ENCODE data around the gene FAM117A.
"Not testable (repeated sequence)": the region's sequence is repeated elsewhere in the genome, so short reads cannot be mapped to it uniquely, and the experiment has no call there.

The FAM117A gene

DNA sequence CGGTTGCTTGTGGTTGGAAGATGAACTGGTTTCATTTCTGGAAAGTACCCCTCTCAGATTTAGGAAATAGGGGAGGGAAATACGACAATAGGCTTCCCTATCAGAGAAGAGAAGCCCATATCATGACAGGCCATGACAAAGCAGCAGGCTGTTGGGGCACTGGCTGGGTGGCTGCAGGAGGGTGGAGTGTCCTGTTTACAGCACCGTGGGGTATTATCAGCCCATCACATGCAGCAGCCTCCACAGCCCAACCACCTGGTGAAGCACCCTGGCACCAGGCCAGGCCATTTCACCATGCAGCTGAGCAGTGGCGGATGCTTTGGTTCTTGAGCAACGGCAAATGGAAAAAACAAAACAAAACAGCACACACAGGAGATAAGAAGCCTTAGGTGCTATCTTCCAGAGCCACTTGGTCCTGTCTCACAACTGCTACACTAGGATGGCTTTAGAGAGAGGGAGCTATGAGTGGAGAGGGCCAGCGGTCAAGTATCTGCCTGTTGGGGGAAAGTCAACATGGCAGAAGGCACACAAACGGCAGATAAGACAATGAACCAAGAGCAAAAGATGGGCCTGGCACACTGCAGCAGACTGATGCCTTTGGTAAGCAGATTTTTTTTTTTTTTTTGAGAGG is 24.2 kb downstream of the FAM117A start:
- peak; percentile 90 to 98 (median 94) for DNase-seq

DNA sequence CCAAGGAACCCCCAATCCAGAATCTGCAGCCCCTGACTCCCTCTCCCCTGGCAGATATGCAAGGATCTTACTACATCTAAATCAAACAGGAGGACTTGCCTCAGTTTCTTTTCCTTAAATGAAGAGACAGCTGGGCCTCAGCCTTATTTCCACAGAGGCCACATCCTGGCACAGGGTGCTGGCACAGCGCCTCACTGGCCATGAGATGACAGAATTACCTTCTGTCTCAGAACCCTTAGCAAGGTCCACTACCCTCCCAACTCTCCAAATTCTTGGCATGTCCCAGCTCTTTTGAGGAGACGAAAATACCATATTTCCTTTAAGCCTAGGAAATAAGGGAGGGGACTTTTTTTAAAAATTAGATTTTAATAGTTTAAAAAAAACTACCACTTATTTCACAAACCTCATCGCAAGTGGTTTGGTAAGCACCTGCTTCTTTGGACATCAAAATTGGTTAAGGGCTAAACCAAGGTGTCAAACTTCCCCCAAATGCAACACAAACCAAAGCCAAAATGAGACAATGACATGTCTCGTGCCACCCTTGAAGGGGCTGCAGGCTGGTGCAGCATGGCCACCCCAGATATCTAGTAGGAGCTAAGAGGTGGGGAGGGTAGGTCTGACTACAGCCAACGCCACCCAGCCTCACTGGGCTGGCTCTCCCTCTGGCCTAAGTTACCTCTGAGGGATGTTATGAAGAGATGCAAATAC is 25.3 kb downstream of the FAM117A start:
- no peak for DNase-seq

DNA sequence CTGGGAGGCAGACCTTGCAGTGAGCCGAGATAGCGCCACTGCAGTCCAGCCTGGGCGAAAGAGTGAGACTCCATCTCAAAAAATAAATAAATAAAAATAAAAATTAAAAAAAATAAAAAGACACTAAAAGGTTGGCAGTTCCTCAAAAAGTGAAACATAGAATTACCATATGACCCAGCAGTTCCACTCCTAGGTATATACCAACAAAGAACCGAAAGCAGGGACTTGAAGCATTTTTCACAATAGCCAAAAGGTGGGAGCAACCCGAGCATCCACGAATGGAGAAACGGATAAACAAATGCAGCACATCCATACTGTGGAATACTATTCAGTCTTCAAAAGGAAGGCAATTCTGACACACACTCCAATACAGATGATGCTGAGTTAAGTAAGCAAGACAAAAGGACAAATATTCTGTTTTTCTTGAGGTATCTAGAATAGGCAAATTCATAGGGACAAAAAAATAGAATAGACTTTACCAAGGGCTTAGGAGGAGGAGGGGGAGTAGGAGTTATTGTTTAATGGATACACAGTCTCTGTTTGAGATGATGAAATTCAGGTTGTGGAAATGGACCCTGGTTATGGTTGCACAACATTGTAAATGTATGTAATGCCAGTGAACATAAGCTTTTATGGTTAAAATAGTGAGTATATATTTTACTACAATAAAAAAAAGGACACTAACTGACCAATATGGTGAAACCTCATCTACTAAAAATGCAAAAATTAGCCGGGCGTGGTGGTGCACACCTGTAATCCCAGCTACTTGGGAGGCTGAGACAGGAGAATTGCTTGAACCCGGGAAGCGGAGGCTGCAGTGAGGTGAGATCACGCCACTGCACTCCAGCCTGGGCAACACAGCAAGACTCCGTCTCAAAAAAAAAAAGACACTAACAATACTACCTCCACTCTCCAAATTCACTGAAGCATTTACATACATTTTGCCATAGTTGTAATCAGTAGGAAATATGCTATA is 29.1 kb downstream of the FAM117A start:
- no peak for DNase-seq

DNA sequence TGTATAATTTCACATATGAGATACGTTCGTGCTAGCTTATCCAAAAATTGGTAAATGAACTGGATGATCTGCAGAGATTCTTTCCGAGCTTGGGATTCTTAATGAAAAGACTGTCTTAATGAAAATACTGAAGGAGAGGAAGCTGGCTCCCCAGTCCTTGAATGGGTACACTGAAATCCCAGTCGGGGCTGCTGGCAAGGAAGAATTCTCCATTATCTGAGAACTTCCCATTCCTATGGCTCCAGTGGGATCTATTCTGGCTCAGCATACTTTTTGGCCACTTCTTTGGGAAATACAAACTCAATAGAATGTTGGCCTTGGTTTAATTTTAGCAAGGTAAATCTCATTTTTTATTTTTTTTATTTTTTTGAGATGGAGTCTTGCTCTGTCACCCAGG is 32.5 kb downstream of the FAM117A start:
- no peak for DNase-seq

DNA sequence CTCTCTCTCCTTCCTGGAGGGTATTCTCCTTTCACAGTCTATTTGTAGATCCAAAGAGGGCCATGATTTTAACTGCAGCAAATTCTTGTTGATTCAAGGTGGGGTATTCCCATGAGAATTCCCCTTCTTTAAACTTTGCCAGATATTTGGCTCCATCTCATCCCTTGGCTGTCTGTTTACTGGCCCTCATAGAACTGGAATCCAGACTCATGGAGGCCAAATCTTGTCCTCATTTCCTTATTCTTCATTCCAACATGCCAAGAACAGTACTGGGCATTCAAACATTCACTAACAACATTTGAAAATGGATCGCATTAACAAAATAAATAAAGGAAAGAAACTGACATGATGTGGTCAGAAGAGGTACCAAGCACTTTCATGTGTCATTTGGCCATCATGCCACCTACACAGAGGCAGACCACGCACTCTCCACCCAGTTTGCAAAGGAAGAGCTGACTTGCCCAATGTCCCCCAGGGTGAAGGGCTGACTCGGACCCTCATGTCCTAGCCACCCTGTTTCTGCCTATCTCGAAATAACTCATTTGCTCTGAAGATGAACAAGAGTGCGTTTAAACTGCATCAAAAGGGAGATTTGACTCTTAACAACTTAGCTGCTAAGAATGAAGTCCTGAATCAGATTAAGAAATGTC is 33.0 kb downstream of the FAM117A start:
- no peak for DNase-seq

DNA sequence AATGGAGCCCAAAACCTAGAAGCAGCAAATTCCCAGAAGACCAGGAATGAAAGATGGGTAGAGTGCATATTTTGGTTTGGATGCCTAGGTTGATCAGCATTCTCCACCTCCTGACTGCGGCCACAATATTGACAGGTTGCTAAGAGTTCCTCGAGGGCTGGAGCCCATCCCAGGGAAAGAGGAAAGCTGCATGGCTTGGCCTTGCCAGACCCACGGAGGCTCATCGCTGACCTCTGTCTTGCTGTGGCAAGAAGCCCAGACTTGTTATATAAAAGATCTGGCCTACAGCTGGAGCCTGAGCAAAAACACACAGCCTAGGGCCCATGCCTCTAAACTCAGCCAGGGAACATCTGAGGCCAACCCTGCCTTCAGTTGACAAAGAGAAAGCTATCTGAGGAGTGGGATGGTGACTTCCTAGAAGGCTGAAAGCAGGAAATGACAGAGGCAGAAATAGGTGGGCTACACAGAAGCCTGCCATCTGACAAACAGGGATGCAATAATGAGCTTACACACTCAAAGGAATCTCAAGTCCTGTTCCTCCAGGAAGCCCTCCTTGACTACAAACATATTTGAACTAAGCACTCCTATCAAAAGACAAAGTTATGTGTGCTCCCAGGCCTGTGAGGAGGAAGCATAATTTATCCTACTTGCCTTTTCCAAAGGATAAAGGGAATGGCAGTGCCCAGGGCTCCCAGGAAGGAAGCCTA is 33.7 kb downstream of the FAM117A start:
- DNase-seq = no peak

DNA sequence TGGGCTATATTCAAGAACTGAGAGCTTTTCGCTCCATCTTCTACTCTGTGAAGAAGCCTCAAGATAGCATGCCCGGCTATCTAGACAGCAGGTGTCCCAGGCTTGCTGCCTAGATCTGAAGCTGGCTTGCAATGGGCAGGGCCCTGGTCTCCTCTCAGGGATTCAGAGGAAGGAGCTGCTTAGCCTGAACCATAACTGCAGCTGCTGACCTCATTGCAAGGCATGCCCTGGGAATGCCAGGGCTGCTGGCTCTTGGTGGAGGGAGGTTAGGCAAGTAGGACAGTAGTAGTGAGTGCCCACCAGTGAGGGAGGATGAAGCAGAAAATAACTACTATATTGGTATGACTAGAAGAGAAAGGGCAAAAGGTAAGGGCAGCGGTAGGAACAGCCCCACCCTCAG is 34.9 kb downstream of the FAM117A start:
- DNase-seq = no peak

DNA sequence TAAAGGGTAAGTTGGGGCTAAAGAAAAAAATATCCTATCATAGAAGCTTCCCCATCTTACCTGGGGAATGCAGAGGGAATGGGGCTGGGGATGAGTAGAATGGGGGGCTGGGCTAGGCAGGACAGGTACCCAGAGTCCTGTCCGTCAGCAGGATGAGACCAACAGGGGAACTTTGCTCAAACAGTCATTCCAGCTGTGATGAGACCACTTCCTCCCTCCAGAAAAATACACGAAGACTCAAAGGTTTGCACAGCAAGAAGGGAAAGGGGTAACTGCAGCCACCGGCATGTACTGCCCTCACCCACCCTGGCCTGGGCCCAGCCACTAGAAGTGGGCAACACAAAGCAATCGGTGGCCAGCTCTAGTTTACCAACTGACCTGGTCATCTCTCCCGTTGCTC is 35.5 kb downstream of the FAM117A start:
- no peak for DNase-seq

DNA sequence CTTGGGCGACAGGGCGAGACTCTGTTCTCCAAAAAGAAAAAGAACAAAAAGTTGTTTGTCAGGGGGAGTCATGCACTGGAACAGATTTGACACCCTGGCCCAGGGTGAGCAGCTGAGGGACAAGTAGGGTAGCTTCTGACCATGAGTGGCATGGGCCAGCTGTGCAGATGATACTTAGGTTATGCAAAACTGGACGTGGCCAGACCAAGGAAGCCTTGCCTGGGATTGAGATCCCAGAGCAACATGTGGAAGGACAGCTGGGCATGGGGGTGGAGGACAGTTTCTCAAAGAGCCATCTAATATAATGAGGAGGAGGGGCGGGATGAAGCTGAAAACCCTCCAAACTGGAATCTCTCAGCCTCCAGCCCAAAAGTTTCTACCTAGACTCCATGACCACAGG is 36.6 kb downstream of the FAM117A start:
- no peak for DNase-seq

DNA sequence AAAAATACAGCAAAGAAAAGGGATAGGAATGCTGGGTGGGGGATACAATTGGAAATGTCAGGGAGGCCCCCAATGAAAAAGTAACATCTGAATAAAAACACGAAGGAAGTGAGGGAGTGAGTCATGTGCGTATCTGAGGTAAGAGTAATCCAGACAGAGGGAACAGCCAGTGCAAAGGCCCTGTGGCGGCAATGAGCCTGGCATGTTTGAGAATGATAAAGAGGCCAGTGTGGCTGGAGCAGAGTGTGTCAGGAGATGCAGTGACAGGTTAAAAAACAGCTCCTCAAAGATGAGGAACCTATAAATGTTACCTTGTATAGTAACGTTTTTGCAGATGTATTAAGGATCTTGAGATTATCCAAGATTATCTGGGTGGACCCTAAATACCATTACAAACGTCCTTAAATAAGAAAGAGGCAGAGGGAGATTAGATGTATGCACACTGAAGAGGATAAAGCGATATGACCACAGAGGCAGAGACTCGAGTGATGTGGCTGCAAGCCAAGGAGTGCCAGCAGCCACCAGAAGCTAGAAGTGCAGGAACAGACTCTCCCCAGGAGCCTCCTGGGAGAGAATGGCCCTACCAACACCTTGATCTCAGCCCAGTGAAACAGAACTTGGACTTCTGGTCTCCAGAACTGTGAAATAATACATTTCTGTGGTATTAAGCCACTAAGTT is 38.3 kb downstream of the FAM117A start:
- DNase-seq = no peak

DNA sequence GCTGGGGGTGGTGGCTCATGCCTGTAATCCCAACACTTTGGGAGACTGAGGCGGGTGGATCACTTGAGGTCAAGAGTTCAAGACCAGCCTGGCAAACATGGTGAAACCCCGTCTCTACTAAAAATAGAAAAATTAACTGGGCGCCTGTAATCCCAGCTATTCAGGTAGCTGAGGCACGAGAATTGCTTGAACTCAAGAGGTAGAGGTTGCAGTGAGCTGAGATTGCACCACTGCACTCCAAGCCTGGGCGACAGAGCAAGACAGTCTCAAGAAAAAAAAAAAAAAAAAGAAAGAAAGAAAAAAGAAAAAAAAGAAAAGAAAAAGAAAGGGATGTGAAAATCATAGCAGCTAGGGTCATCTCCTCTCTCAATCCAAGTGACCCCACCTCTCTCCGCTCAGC is 39.4 kb downstream of the FAM117A start:
- DNase-seq = not testable (repeated sequence)

DNA sequence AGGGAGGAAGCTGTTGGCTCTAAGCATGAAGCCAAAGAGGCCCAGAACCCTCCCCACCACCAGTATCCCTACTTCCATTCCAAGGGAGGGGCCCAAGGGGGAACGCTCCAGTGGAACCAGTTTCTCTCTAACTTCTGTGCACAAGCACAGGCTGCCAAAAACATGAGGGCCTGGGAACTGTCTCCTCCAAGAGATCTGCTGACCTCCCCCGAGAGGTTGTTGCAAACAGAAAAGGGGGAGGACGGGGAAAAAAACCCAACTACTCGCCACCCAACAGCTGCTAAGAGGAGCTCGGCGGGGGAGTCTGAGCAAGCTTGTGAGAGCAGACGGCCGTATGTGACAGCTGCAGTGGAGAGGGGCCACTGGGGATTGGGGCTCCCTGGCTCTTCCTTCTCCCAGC is 40.5 kb downstream of the FAM117A start:
- no peak for DNase-seq

DNA sequence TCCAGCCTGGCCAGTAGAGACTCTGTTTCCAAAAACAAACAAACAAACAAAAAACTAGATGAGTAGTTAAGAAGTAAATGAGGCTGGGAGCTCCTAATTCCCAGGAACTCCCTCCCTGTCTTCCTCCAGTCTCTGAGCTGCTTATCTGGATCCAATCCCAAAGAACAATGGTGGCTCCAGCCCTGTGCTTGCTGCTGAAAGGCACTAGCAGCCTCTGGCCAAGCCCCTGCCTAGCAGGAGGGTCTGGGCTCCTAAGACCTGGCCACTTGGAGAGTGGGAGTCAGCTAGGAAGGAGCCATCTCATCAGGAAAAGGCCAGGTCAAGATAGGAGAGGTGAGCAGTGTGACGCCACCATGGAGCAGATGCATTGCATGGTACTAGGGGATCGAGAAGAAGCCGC is 41.9 kb downstream of the FAM117A start:
- no peak for DNase-seq

DNA sequence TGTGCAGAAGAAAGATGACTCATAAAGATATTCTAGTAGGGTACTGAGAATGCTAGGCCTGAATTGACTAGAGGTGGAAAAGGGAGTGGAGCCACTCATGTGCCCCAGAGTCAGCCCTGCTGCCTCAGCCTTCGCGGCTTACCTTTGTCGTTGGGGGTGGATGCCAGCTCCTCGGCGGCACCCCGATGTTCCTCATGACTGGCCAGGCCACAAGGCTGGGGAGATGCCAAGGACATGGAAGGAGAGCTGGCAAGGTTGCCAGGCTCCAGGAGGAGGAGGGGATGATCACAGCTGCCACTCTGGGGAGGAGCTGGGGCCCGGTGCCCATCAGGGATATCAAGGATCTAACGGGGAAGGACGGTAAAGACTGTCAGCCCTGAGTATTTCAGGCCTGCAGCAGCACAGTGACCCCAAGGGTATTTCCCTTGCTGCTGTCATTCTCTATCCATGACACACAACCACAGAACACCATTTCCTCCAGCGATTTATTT is 46.5 kb downstream of the FAM117A start:
- DNase-seq = peak in 1 of 5 donors; percentile 62

DNA sequence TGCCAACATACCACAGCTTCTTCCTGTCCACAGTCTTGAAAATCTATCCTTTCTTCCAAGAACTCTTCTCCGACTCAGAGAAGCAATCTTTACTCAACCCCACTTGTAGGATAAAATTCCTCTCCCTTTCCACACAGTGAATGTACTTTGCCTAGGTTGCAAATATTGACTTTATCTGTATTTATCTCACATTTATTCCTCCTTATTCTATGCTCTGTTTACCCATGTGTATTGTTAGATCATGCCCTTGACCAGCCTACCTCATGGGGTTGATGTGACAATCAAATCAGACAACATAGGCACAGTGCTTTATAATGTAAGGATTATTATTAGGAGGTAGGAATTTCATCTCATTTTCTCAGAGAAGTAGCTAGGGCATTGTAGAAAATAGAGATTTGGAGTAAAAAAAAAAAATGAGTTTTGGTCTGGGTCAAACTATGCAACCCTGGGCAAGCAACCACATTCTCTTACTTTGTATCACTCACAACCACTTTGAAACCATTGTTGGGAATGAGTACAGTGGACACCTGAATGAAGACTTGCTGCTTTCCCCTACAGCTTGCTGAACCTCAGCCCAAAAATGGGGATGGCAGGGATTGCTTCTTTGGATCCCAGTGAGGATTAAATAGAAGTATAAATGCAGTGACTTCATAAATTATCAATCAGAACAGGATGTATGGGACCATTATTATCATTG is 47.1 kb downstream of the FAM117A start:
- DNase-seq = no peak

DNA sequence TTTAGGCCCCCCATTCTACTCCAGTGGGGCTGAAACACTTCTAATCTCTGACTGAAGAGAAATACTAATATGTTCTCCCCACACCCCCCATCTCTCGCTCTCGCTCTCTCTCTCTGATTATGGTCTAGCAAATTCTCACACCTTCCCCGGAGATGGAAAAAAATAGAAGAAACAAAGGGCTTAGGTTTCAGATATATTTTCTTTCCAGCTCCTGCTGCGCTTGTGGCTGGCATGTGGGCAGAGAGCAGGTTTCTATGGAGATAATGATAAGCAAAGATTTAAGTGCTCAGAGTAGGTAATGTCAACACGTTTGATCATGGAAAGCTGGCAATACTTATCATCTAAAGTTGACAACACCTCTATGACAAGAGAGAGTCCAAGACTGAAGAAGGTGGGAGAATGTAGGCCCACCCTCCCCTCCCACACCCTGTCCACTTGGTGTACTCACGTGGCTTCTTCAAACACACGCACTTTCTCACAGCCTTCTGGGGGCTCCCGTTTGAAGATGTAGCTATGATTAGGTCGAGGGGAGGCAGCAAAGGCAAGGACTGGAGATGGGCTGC is 48.1 kb downstream of the FAM117A start:
- DNase-seq = peak; percentile 20 to 57 (median 49)

DNA sequence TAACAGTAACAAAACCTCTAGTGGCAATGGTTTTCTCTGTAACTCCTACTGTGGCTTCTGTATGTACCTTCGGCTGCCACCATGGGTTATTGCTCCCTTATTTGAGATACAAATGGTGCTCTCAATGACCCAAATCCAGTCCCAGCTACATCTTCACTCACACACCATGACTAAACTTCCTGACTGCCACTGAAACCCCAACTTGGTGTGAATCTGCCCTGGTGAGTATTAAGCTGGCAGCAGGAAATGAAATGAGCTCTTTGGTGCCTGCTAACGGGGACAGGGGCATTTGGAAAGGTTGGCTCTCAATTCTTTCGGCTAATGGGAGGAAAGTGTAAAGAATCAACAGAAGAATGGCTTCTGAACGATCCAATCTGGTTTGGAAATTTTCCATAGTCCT is 48.7 kb downstream of the FAM117A start:
- DNase-seq = peak in 2 of 5 donors; percentile 12 to 72

DNA sequence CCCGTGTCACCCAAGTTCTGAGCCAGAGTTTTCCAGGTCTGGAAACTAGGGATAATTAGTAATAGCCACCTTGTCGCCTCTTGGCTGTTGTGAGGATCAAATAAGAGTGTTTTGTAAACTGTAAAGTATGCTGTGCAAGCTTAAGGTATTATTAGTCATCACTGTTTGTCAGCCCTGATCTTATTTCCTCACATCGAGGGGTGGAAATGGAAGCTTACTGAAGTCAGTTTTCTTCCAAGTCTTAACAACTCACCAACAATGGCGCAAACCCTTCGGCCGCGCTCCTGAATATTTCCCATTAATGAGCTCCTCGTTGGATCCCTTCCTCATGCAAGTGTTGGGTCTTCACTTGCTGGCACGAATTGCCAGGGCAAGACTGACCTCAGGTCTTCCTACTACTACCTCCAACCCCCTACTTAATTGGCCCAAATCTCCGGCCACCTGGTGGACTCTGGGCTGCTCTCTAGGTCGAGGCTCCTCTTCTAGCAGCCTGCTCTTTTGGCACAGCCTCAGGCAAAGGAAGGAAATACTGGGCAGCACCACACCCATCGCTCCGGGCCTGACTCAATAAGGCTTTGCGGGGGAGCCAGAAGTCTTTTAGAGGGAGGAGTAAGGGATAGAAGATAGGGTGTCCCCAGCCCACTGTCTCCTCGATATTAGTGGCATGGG is 55.3 kb downstream of the FAM117A start:
- peak in 1 of 5 donors; percentile 16 for DNase-seq

DNA sequence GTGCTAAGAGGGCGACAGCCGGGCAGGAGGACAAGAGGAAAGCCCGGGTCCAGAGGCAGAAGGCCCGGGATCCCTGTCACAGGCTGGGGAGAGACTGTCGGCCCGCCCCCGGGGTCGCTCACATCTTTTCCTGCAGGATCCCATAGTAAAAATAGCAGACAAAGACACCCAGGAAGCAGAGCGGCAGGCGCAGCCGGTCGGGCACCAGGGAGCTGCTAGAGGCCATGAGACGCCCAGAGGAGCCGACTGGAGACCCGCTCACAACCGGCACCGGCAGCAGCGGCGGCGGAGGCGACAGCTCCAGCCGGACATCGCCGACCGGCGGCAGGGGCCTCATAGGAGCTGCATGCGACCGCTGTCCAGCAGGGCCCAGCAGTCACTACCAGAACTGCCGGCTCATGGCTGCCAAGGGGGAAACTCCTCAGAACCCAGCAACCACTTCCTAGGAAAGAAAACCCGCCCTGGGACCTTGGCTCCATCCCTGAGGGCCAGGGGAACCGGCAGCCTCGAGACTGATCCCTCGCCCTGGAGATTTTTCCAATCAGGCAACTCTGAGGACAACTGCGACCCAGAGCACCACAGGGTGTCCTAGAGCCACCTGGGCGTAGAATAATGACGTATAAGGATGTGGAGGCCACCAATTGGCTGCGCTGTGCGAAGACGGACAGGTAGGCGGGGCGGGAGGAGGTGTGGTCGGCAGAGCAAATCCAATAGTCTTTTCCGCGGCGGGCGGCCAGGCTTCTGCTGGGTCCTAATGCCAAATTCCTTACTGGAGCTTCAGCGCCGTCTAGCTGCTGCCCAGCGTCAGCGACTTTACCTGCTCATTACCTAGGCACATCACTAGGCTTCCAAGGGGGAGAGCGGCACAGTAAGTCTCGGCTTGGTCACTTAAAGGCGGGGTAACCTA is 56.1 kb downstream of the FAM117A start, which contains the start of gene SLC35B1:
TSS of gene SLC35B1 (minus strand) at position 357 of the 907 bp plus-strand sequence. CDS start at position 226, 131 bp downstream.
- peak; percentile 94 to 99 (median 97) for DNase-seq

Data from T-helper 1 cell (primary cell).